Activated T-cell treated with anti-CD3 and anti-CD28 coated beads, Interleukin-2, amount 50 U/mL, for 72 hours (primary cell): ENCODE data around the gene PLA2G5. TPM values are rescaled to one million over a fixed set of nuclear protein-coding genes. Genes with fewer than 3 reads are reported as not detected.
"Not testable (repeated sequence)": the region's sequence is repeated elsewhere in the genome, so short reads cannot be mapped to it uniquely, and the experiment has no call there.

Experiments used
- ATAC-seq, 2 donors: fragments of 150-1000 bp; cut with Tn5 transposase; replicated peaks in 1 of 2; 2 replicates each; pipeline ENCODE4 v1.10.0; 2021; ENCODE audit warnings: moderate library complexity in 2 of 2, mild to moderate bottlenecking in 1 of 2
- DNase-seq, 2 donors: peaks; one replicate each; pipeline ENCODE4 v3.0.0; 2021 to 2022; ENCODE audit warnings: mixed read lengths in 1 of 2
- H3K27ac Mint-ChIP-seq: one replicate; pipeline ENCODE4 v1.8.0; 2022; ENCODE audit warnings: mild to moderate bottlenecking, moderate library complexity, mixed read lengths
- H3K27me3 Mint-ChIP-seq: one replicate; pipeline ENCODE4 v1.8.0; 2022; ENCODE audit warnings: low read depth, mixed read lengths
- H3K36me3 Mint-ChIP-seq, 2 donors: one replicate each; pipeline ENCODE4 v1.8.0; 2022; ENCODE audit warnings: mixed read lengths in 2 of 2, mild to moderate bottlenecking in 1 of 2; ENCODE audit not compliant: insufficient read depth in 2 of 2
- H3K4me1 Mint-ChIP-seq: one replicate; pipeline ENCODE4 v1.8.0; 2022; ENCODE audit warnings: low read depth, mixed read lengths
- H3K4me3 Mint-ChIP-seq, 2 donors: one replicate each; pipeline ENCODE4 v1.8.0; 2022; ENCODE audit warnings: mild to moderate bottlenecking in 2 of 2, mixed read lengths in 2 of 2, moderate library complexity in 2 of 2
- H3K9me3 Mint-ChIP-seq, 2 donors: one replicate each; pipeline ENCODE4 v1.8.0; 2022; ENCODE audit warnings: mixed read lengths in 2 of 2
- total RNA-seq, 2 donors: library from RNA; stranded (reverse); gene quantifications; one replicate each; pipeline ENCODE4 v1.2.3, GENCODE V29; 2022

PLA2G5 gene
- total RNA-seq, 2 donors from 2014 or later: not detected

DNA sequence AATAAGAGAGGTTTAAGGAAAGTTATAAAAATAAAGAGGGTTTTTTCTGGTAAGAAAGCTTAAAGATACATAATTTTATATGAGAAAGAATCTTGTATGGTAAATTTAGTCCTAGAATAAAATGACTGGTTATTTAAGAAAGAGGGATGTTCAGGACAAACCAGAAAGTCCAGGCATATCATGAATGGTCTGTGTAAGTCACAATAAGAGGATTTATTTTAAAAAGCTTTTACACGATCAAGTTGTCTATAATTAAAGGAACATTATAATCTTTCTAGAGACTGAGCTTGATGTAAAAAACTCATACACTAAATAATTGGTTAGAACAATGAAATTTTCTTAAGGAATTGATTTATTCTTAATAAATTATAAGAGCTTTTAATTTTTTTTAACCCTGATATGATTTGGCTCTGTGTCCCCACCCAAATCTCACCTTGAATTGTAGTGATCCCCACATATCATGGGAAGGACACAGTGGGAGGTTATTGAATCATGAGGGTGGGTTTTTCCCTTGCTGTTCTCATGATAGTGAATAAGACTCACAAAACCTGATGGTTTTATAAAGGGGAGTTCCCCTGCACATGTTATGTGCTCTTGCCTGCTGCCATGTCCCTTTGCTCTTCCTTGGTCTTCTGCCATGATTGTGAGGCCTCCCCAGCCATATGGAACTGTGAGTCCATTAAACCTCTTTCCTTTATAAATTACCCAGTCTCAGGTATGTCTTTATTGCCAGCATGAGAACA is 20.8 kb upstream of the PLA2G5 start:
- not testable (repeated sequence) for H3K4me1 Mint-ChIP-seq, ATAC-seq, H3K27ac Mint-ChIP-seq, H3K4me3 Mint-ChIP-seq, DNase-seq
- Mint-ChIP-seq H3K27me3 (peaks cover 12% of the 10 kb centered on the region), H3K9me3 (peaks cover 11 to 19% of the 10 kb centered on the region in 2 donors), H3K36me3 (peaks cover 15 to 21% of the 10 kb centered on the region in 2 donors)

DNA sequence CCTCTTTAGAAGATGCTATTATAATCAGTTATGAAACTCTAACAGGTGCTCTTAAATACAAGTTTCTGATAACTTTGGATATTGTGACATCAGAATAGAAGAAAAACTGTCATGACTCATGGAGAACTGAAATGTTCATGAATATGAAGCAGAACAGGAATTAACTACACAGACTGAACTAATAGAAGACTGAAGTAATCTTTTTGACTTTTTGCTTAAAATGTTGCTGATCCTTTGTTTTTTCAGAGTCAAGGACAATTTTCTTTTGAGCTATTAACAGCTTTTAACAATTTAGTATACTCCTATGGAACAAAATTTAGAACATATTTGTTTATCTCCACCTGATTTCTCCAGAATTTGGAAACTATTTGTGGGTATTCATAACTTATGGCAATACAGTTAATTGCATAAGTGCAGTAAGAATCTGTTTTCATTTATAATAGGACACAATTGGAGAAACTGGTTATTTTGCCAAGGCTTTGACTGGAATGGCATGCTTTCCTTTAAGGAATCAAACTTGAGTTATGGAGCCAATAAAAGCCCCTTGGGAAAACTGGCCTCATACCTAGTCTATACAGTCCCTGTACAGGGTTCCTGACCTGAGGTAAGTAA is 18.7 kb upstream of the PLA2G5 start:
- Mint-ChIP-seq H3K4me3 (no peak overlapping the region), H3K27me3 (peaks cover 13% of the 10 kb centered on the region), H3K4me1 (no peaks in the 10 kb centered on the region), H3K27ac (no peak overlapping the region), H3K9me3 (peaks cover 11 to 19% of the 10 kb centered on the region in 2 donors), H3K36me3 (peaks cover 15 to 21% of the 10 kb centered on the region in 2 donors)
- no peak for DNase-seq
- ATAC-seq: no peak

DNA sequence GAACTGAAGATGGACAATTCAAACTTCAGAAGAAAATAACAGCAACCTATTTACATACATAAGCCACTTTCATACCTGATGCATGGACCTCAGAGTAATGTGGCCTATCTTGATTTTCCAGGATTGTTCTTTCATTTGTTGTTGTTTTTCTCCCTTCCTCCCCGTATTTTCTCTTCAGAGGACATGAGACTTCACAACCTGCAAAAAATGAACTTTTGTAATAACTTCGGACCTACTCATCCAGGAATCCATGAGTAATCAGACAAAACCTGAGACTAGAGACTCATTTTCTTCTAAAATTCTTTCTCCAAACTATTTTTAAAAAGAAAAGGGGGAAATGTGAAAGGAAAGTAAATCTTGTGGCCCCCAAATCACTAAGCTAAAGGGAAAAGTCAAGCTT is 17.6 kb upstream of the PLA2G5 start:
- no peak overlapping the region for H3K27ac Mint-ChIP-seq
- H3K4me3 Mint-ChIP-seq: no peak overlapping the region
- H3K9me3 Mint-ChIP-seq: peaks cover 11 to 19% of the 10 kb centered on the region in 2 donors
- H3K4me1 Mint-ChIP-seq: no peaks in the 10 kb centered on the region
- ATAC-seq (no peak), DNase-seq (no peak)
- peaks cover 6% of the 10 kb centered on the region for H3K27me3 Mint-ChIP-seq
- peaks cover 15 to 20% of the 10 kb centered on the region in 2 donors for H3K36me3 Mint-ChIP-seq

DNA sequence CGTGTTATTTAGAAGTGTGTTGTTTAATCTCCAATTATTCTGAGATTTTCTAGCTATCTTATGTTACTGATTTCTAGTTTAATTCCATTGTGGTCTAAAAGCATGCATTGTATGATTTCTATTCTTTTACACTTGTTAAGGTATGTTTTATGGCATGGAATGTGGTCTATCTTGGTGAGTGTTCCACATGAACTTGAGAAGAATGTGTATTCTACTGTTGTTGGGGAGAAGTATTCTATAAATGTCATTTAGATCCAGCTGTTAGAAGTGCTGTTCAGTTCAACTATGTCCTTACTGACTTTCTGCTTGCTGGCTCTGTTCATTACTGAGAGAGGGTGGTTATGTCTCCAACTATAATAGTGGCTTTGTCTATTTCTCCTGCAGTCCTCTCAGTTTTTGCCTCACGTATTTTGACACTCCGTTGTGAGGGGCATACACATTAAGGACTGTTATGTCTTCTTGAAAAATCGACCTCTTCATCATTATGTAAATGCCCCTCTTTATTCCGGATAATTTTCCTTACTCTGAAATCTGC is 12.0 kb upstream of the PLA2G5 start:
- Mint-ChIP-seq H3K4me1 (peaks cover 24% of the 10 kb centered on the region), H3K9me3 (peaks cover 0 to 2% of the 10 kb centered on the region in 2 donors), H3K36me3 (peaks cover under 1% of the 10 kb centered on the region in 2 donors), H3K27ac (no peak overlapping the region), H3K4me3 (no peak overlapping the region), H3K27me3 (peaks cover 6% of the 10 kb centered on the region)
- ATAC-seq (no peak), DNase-seq (no peak)

DNA sequence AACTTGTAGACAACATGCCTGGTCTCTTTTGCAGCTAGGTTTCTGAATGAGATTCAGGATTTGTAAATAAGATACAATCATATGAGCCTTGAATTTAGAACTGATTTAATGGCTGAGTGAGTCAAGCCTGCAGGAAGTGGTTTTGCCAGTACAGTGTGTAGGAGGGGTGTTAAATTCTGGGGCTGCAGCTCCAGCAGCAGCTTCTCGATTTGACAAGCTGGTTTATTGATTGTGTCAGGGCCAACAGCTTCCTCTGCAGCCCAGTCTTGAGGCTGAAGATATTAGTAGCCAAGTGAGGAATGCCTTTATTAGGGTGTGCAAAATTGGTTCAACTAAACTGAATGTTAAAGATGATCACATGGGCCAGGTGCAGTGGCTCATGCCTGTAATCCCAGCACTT is 11.5 kb upstream of the PLA2G5 start:
- DNase-seq: peak; percentile 48 to 55
- H3K9me3 Mint-ChIP-seq: peaks cover 0 to under 1% of the 10 kb centered on the region in 2 donors
- no peaks in the 10 kb centered on the region for H3K36me3 Mint-ChIP-seq
- peaks cover 6% of the 10 kb centered on the region for H3K27me3 Mint-ChIP-seq
- no peak overlapping the region for H3K27ac Mint-ChIP-seq
- peak; percentile 97 to 99 for ATAC-seq
- no peak overlapping the region for H3K4me3 Mint-ChIP-seq
- peaks cover 24% of the 10 kb centered on the region for H3K4me1 Mint-ChIP-seq

DNA sequence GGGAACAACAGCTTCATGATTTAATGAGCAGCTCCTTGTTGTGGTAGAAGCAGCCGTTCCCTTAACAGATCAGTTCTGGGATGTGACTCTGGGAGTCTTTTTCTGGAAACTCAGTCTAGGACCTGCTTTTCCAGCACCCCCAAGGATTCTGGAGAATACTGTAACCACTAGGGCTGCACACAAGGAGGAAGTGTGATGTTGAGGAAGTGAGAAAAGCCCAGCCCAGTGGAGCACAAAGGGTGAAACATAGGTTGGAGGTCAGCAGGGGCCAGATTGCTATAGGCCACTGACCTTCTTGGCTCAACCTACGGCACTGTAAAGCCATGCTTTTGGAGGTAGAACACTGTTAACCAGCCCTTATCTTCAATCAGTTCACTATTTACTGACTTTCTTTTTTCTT is 10.1 kb upstream of the PLA2G5 start:
- ATAC-seq: no peak
- no peak overlapping the region for H3K27ac Mint-ChIP-seq
- peaks cover 24% of the 10 kb centered on the region for H3K4me1 Mint-ChIP-seq

DNA sequence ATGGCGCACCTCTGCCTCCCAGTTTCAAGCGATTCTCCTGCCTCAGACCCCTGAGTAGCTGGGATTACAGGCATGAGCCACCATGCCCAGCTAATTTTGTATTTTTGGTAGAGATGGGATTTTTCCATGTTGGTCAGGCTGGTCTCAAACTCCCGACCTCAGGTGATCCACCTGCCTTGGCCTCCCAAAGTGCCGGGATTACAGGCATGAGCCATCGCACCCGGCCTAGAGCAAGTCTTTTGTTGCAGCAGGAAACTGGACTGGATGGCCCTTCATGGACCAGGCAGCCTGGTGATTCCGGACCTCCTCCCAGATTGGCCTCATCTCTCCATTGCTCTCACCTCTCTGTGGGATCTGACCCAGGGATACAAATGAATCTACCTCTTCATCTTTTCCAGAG is 9.2 kb upstream of the PLA2G5 start:
- H3K9me3 Mint-ChIP-seq, H3K27ac Mint-ChIP-seq, H3K4me3 Mint-ChIP-seq, ATAC-seq, DNase-seq, H3K36me3 Mint-ChIP-seq, H3K27me3 Mint-ChIP-seq: not testable (repeated sequence)
- H3K4me1 Mint-ChIP-seq: peaks cover 24% of the 10 kb centered on the region

More for the DNA sequence above, 10.1 kb upstream of the PLA2G5 start:
- no peaks in the 10 kb centered on the region for H3K36me3 Mint-ChIP-seq
- no peak for DNase-seq
- H3K9me3 Mint-ChIP-seq: no peaks in the 10 kb centered on the region
- H3K27me3 Mint-ChIP-seq: no peaks in the 10 kb centered on the region
- no peak overlapping the region for H3K4me3 Mint-ChIP-seq

DNA sequence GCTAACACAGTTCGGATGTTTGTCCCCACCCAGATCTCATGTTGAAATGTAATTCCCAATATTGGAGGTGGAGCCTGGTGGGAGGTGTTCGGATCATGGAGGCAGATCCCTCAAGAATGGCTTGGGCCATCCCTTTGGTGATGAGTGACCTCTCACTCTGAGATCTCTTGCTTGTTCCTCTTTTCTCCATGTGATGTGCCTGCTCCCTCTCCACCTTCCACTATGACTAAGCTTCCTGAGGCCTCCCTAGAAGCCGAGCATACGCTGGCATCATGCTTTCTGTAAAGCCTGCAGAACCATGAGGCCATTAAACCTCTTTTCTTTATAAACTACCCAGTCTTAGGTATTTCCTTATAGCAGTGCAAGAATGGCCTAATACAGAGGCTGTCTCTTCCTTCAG is 8.1 kb upstream of the PLA2G5 start:
- no peak for ATAC-seq
- peaks cover 9% of the 10 kb centered on the region for H3K27me3 Mint-ChIP-seq

DNA sequence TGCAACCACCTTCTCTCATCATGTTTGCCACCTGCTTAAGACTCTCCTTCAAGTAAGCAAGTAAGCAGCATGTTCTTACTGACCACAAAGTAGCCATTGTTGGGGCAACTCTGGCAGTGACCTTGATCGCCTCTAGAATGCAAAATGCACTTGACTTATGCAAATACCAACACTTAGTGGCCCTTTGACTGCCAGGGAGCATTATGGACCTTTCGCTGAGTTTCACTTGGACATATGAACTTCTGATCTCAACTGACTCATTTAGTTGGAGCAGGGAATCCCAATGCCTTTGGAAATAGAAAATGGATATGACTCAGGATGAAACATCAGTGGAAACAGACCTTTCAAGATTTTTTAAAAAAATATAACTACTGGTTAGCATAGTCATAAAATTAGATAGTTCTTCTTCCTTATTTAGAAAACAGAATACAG is 6.1 kb upstream of the PLA2G5 start:
- Mint-ChIP-seq H3K36me3 (no peaks in the 10 kb centered on the region), H3K4me3 (no peak overlapping the region), H3K27me3 (peaks cover 9% of the 10 kb centered on the region), H3K27ac (no peak overlapping the region), H3K9me3 (no peaks in the 10 kb centered on the region), H3K4me1 (peaks cover 11% of the 10 kb centered on the region)
- no peak for DNase-seq
- ATAC-seq: no peak

More for the DNA sequence above, 8.1 kb upstream of the PLA2G5 start:
- Mint-ChIP-seq H3K4me1 (peaks cover 24% of the 10 kb centered on the region), H3K27ac (no peak overlapping the region), H3K9me3 (no peaks in the 10 kb centered on the region), H3K4me3 (no peak overlapping the region), H3K36me3 (no peaks in the 10 kb centered on the region)
- DNase-seq: no peak

DNA sequence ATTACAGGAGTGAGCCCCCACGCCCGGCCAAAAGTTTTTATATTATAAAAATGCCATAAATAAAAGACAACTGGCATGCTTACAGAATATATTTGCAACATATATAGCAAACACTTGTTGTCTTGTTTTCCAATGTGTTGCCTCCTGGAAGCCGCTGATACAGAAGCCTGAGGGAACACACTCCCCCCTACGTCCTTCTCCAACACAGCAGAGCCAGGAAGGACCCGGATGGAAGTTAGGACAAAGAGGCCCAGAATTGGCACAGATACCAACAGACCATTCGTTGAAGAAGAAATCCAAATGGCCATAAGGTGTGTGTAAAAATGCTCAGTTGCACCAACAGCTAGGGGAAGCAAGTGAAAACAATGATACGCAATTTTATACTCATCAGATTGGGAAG is 1.3 kb upstream of the PLA2G5 start:
- H3K36me3 Mint-ChIP-seq: no peaks in the 10 kb centered on the region
- DNase-seq: no peak
- H3K9me3 Mint-ChIP-seq: no peaks in the 10 kb centered on the region
- no peaks in the 10 kb centered on the region for H3K4me1 Mint-ChIP-seq
- no peak overlapping the region for H3K4me3 Mint-ChIP-seq
- ATAC-seq: no peak
- peaks cover 9% of the 10 kb centered on the region for H3K27me3 Mint-ChIP-seq
- H3K27ac Mint-ChIP-seq: no peak overlapping the region

DNA sequence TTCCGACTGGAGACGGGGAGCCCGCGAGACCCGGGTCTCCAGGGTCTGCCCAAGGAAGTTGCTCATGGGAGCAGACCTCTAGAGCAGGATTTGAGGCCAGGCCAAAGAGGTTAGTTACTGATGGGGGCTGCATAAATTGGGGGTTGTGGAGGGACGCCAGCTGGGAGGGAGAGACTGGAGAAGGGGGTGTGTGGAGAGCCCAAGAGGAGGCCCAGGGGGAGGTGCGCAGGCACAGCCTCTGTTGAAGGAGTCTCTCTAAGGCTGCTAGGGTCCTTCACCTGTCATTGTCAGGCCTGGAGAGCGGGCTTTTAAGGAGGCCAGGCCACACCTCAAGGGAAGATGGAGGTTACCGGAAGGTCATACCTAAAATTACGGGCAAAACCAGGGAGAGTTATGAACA is 363 bp downstream of the PLA2G5 start:
- H3K27ac Mint-ChIP-seq: no peak overlapping the region
- ATAC-seq (no peak), DNase-seq (no peak)

DNA sequence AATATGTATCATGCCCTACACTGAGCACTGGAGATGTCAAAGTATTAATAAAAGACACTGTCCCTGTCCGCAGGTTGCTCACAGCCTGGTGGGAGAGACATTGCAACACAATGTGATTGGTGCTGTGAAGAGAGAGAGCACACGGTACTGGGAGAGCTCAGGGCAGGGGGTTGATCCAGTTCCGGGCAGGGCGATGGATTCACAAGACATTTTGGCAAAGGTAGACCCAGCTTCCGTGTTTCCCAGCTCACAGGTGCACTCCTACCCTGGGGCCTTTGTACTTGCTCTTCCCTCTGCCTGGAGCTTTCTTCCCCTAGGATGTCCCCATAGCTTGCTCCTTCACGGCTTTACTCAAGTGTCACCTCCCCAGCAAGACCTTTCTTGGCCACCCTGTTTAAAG is 1.4 kb downstream of the PLA2G5 start:
- H3K36me3 Mint-ChIP-seq: no peaks in the 10 kb centered on the region
- H3K4me3 Mint-ChIP-seq: no peak overlapping the region
- H3K9me3 Mint-ChIP-seq: no peaks in the 10 kb centered on the region
- H3K27ac Mint-ChIP-seq: no peak overlapping the region
- ATAC-seq: no peak
- no peak for DNase-seq
- no peaks in the 10 kb centered on the region for H3K27me3 Mint-ChIP-seq
- H3K4me1 Mint-ChIP-seq: no peaks in the 10 kb centered on the region

More for the DNA sequence above, 363 bp downstream of the PLA2G5 start:
- Mint-ChIP-seq H3K4me1 (no peaks in the 10 kb centered on the region), H3K27me3 (peaks cover 5% of the 10 kb centered on the region), H3K4me3 (no peak overlapping the region), H3K9me3 (no peaks in the 10 kb centered on the region), H3K36me3 (no peaks in the 10 kb centered on the region)

DNA sequence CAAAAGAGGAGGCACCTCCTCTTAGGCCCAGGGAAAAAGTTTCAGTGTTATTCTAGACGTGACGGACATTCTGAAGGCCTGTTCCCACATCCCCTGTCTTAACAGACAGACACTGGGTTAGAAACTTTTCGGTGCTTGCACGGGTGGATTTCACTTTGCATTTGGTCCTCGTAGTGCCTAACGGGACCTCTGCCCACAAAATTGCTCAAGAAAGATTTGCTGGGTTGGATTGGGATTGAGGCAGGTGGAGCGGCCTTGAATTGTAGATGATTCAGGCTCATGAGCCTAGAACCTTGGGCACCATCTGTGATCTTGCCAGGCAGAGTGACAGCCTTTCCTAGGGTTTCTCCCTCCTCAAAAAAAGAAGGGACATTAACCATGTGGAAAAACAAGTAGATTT is 2.8 kb downstream of the PLA2G5 start:
- no peaks in the 10 kb centered on the region for H3K9me3 Mint-ChIP-seq
- no peak overlapping the region for H3K27ac Mint-ChIP-seq
- H3K4me3 Mint-ChIP-seq: no peak overlapping the region
- ATAC-seq (no peak), DNase-seq (no peak)
- H3K36me3 Mint-ChIP-seq: no peaks in the 10 kb centered on the region
- peaks cover 6% of the 10 kb centered on the region for H3K4me1 Mint-ChIP-seq
- H3K27me3 Mint-ChIP-seq: peaks cover 7% of the 10 kb centered on the region
